IPS DF 6.9 (cell line): Measurements from ENCODE around the gene POMT1.

Source experiments
- DNase-seq: peaks from one replicate; pipeline ENCODE4 v3.0.0-alpha.2; 2013; ENCODE audit warnings: low read depth, low spot score
- H3K27ac ChIP-seq: one replicate; pipeline ENCODE4 v1.5.1; 2013; ENCODE audit warnings: low read length, control low read depth
- H3K27me3 ChIP-seq: 2 replicates; pipeline ENCODE4 v1.6.1; 2013; ENCODE audit warnings: mild to moderate bottlenecking, low read length; ENCODE audit not compliant: control insufficient read depth, insufficient read depth
- H3K36me3 ChIP-seq: 2 replicates; pipeline ENCODE4 v1.6.1; 2013; ENCODE audit warnings: low read length; ENCODE audit not compliant: control insufficient read depth, insufficient read depth
- H3K4me1 ChIP-seq: 2 replicates; pipeline ENCODE4 v1.6.1; 2013; ENCODE audit warnings: low read length; ENCODE audit not compliant: control insufficient read depth, insufficient read depth
- H3K4me3 ChIP-seq: 2 replicates; pipeline ENCODE4 v1.5.1; 2013; ENCODE audit warnings: mild to moderate bottlenecking, low read length
- H3K9me3 ChIP-seq: 2 replicates; pipeline ENCODE4 v1.6.1; 2013; ENCODE audit warnings: low read length, inconsistent platforms; ENCODE audit not compliant: control insufficient read depth, insufficient read depth
- WGBS: extraction: QIAGEN DNeasy Blood & Tissue Kit; methylation state at CpG from one replicate; pipeline ENCODE4 v1.1.7; 2013; ENCODE audit warnings: mixed read lengths, missing lambda C conversion rate; ENCODE audit not compliant: insufficient read length, insufficient coverage; 5-methylcytosine and 5-hydroxymethylcytosine counted together

The POMT1 gene

DNA sequence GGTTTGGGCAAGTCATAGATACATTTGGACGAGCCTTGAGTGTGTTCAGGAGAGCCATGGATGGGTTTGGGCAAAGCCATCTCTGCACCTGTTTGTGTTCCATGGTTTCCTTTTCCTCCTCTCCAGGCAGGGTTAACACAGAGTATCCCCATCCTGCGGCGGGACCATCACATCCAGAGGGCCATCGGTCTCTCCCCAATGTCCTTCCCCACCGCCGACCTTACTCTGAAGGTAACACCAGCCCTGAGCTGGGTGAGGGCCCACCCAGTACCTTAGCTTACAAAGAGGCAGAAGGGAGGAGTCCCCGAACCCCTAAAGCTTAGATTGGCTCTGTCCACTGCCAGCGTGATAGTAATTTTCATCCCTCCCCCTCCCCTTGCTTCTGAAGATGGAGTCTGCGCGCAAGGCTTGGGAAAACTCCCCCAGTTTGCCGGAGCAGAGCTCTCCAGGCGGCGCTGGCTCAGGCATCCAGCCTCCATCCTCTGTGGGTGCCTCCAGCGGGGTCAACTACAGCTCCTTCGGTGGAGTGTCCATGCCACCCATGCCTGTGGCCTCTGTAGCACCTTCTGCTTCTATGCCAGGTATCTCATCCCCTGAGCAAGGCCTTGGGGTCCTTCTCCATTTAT is 18.0 kb upstream of the POMT1 start:
- H3K36me3 ChIP-seq = peaks cover 80% of the 10 kb centered on the region
- no peaks in the 10 kb centered on the region; the same call in 1 of the 2 replicates for H3K4me1 ChIP-seq
- no peak for DNase-seq
- WGBS = no CpG with 5 or more reads among the region's 15 CpGs
- H3K9me3 ChIP-seq = no peaks in the 10 kb centered on the region
- no peak overlapping the region for H3K27ac ChIP-seq
- no peaks in the 10 kb centered on the region for H3K27me3 ChIP-seq
- no peak overlapping the region for H3K4me3 ChIP-seq

DNA sequence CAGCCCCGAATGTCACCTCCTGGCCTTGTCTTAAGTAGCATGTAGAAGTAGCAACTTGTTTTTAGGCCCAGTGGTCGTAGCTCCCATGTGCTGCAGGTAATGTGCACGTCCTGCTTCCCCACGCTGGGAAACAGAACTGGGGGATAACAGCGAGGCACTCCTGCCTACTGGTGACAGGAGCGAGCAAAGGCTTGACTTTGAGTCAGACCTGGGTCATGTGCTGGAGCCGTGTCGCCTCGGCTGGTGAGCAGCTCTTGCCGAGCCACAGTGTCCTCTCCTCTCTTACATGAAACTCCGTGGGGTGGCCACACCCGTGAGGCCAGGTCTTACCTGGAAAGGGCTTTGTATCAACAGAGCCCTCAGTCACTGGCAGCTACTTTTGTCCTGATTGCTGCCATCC is 17.5 kb upstream of the POMT1 start:
- Histone ChIP-seq H3K9me3 (no peaks in the 10 kb centered on the region), H3K27ac (no peak overlapping the region), H3K4me1 (no peaks in the 10 kb centered on the region; the same call in 1 of the 2 replicates), H3K27me3 (no peaks in the 10 kb centered on the region), H3K36me3 (peaks cover 84% of the 10 kb centered on the region), H3K4me3 (no peak overlapping the region)
- WGBS = no CpG with 5 or more reads among the region's 12 CpGs
- no peak for DNase-seq

- Histone ChIP-seq H3K27ac (no peak overlapping the region), H3K36me3 (peaks cover 91% of the 10 kb centered on the region), H3K9me3 (no peaks in the 10 kb centered on the region), H3K4me3 (no peak overlapping the region), H3K4me1 (no peaks in the 10 kb centered on the region; the same call in 1 of the 2 replicates), H3K27me3 (no peaks in the 10 kb centered on the region)
- DNase-seq = no peak
- WGBS = no CpG with 5 or more reads among the region's 19 CpGs
Measured at GRCh38 chr9:131485728-131486422, 16.8 kb upstream of the POMT1 start.

DNA sequence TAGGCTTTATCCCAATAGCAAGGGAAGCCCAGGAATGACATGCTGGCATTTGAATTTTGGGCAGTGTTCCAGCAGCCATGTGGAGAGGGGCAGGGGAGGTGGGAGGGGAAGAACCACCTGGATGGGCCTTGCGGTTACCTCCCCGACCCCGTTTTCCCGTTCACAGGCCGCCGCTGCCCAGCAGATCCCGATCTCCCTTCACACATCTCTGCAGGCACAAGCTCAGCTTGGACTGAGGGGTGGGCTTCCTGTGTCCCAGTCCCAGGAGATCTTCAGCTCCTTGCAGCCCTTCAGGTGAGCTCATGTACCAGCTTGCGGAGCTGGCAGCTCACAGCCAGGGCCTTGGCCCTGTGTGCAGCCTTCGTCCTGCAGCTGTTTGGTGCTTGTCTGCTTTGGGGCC is 15.7 kb upstream of the POMT1 start:
- Histone ChIP-seq H3K36me3 (peaks cover 94% of the 10 kb centered on the region), H3K27me3 (no peaks in the 10 kb centered on the region), H3K4me1 (no peaks in the 10 kb centered on the region; the same call in 1 of the 2 replicates), H3K9me3 (no peaks in the 10 kb centered on the region), H3K4me3 (no peak overlapping the region), H3K27ac (no peak overlapping the region)
- WGBS = no CpG with 5 or more reads among the region's 9 CpGs
- DNase-seq = no peak

DNA sequence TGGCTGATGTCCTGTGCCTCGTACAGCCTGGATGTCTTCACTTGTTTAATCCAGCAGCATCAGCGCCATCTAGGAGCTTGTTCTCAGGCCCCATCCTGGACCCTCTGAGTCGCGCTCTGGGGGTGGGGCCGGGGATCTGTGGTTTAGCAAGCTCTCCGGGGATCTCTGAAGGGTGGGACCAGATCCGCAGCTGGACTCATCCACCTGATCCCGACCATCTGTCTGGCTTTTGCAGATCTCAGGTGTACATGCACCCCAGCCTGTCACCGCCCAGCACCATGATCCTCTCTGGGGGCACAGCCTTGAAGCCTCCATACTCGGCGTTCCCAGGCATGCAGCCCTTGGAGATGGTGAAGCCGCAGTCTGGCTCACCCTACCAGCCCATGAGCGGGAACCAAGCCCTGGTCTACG is 15.1 kb upstream of the POMT1 start:
- DNase-seq = no peak
- Histone ChIP-seq H3K4me3 (no peak overlapping the region), H3K36me3 (peaks cover 94% of the 10 kb centered on the region), H3K9me3 (no peaks in the 10 kb centered on the region), H3K27me3 (no peaks in the 10 kb centered on the region), H3K27ac (no peak overlapping the region), H3K4me1 (no peaks in the 10 kb centered on the region; the same call in 1 of the 2 replicates)
- WGBS = no CpG with 5 or more reads among the region's 14 CpGs

DNA sequence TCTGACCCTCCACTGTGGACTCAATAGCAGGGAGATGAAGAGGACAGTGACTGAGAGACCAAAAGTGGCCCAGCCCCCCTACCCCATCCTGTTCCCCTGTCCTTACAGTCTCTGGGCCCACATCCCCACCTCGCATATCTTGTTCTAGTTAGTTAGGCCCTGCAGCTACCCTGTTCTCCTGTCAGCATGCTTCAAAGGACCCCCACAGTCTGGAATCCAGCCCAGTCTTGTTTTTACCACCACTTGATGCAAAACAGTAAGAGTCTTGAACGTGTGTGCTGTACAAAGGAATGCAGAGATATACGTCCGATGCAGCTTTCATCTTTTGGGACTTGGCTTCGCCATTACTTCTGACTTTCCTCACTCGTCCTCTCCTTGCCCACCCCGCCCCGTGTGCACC is 12.2 kb upstream of the POMT1 start:
- no peaks in the 10 kb centered on the region for H3K4me1 ChIP-seq
- H3K27me3 ChIP-seq = no peaks in the 10 kb centered on the region
- no peaks in the 10 kb centered on the region for H3K9me3 ChIP-seq
- no peak overlapping the region for H3K27ac ChIP-seq
- H3K4me3 ChIP-seq = no peak overlapping the region
- no CpG with 5 or more reads among the region's 8 CpGs for WGBS
- no peak for DNase-seq
- peaks cover 92% of the 10 kb centered on the region for H3K36me3 ChIP-seq

GRCh38 chr9:131491001-131491710 is 11.6 kb upstream of the POMT1 start:
- no peak for DNase-seq
- H3K36me3 ChIP-seq = peaks cover 92% of the 10 kb centered on the region
- H3K4me3 ChIP-seq = no peak overlapping the region
- no peak overlapping the region for H3K27ac ChIP-seq
- no CpG with 5 or more reads among the region's 20 CpGs for WGBS
- H3K27me3 ChIP-seq = no peaks in the 10 kb centered on the region
- H3K4me1 ChIP-seq = no peaks in the 10 kb centered on the region
- H3K9me3 ChIP-seq = no peaks in the 10 kb centered on the region

DNA sequence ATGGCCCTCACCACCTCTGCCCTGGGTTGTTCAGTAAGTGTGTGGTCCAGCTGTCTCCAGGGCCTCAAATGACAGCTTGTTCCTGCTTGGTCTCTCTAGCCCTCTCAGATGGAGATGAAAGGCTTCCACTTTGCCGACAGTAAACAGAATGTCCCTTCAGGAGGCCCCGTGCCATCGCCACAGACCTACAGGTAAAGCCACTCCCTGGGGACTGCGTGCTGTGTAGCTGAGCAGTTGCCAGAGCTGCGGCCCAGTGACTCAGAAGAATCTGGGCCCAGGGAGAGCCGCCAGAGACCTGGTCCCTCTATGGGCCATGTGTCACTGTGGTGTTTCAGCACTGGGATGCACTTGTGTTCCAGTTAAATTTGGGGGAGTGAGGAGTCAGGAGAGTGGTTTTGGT is 10.6 kb upstream of the POMT1 start:
- no CpG with 5 or more reads among the region's 6 CpGs for WGBS

GRCh38 chr9:131494296-131494870 is 8.3 kb upstream of the POMT1 start:
- no peak overlapping the region for H3K4me3 ChIP-seq
- DNase-seq = no peak
- H3K27ac ChIP-seq = no peak overlapping the region
- no peaks in the 10 kb centered on the region for H3K9me3 ChIP-seq
- no peaks in the 10 kb centered on the region for H3K4me1 ChIP-seq
- H3K27me3 ChIP-seq = no peaks in the 10 kb centered on the region
- WGBS = no CpG with 5 or more reads among the region's 22 CpGs
- H3K36me3 ChIP-seq = peaks cover 81% of the 10 kb centered on the region

More for the DNA sequence above, 10.6 kb upstream of the POMT1 start:
- H3K27ac ChIP-seq = no peak overlapping the region
- no peaks in the 10 kb centered on the region for H3K9me3 ChIP-seq
- H3K4me1 ChIP-seq = no peaks in the 10 kb centered on the region
- H3K4me3 ChIP-seq = no peak overlapping the region
- H3K36me3 ChIP-seq = peaks cover 91% of the 10 kb centered on the region
- DNase-seq = no peak
- H3K27me3 ChIP-seq = no peaks in the 10 kb centered on the region

DNA sequence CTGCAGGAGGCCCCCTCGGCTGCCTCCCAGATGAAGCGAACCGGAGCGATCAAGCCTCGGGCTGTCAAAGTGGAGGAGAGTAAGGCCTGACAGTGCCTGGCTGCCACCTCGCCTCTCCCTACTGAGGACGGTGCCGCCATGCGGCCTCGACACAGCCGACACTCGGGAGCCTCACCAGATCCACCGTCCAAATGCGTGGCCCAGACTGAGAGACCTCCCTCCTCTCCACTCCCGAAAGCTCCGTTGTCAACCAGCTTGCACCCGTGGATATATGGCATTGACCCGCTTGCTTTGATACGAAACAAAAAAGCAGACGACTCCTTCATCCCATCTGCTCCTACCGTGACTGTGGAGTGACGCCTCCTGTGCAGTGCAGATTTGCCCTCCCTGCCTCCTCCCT is 6.9 kb upstream of the POMT1 start:
- WGBS = no CpG with 5 or more reads among the region's 22 CpGs
- Histone ChIP-seq H3K4me3 (no peak overlapping the region), H3K27me3 (no peaks in the 10 kb centered on the region), H3K27ac (no peak overlapping the region), H3K4me1 (no peaks in the 10 kb centered on the region), H3K36me3 (peaks cover 70% of the 10 kb centered on the region), H3K9me3 (no peaks in the 10 kb centered on the region)
- no peak for DNase-seq
